Body of pancreas (tissue), 4 donors: ENCODE results near the gene ARMCX6. TPM values are rescaled to one million over a fixed set of nuclear protein-coding genes. Genes with fewer than 3 reads are reported as not detected.
"Not testable (repeated sequence)": the region's sequence is repeated elsewhere in the genome, so short reads cannot be mapped to it uniquely, and the experiment has no call there.

ENCODE experiments used
- ATAC-seq: fragments of 150-250 bp; one replicate; pipeline ENCODE4 v1.9.1; 2016
- DNase-seq, 4 donors: peaks; one replicate each; pipeline ENCODE4 v3.0.0-alpha.2; 2019
- H3K27ac ChIP-seq, 4 donors: fragments of 200-600 bp; sonication (generic); 1 replicate in 3 of 4; 2 replicates in 1 of 4; pipeline versions ENCODE4 v1.5.1 to v1.6.1; 2016 to 2019; ENCODE audit warnings: mild to moderate bottlenecking in 1 of 4, mixed read lengths in 1 of 4, moderate library complexity in 1 of 4
- H3K27me3 ChIP-seq, 2 donors: fragments of 200-600 bp; sonication (generic); one replicate each; pipeline ENCODE4 v1.6.0; 2016; ENCODE audit warnings: mild to moderate bottlenecking in 1 of 2
- H3K36me3 ChIP-seq, 2 donors: fragments of 200-600 bp; sonication (generic); replicated peaks in 1 of 2; 2 replicates each; pipeline ENCODE4 v1.5.1; 2016; ENCODE audit warnings: low read depth in 2 of 2; ENCODE audit not compliant: insufficient read depth in 1 of 2
- H3K4me1 ChIP-seq: fragments of 200-600 bp; sonication (generic); one replicate; pipeline ENCODE4 v1.6.0; 2016
- H3K4me3 ChIP-seq, 2 donors: fragments of 200-600 bp; sonication (generic); 1 replicate in 1 of 2; 2 replicates in 1 of 2; pipeline ENCODE4 v1.5.1; 2016 to 2019
- H3K9me3 ChIP-seq, 3 donors: fragments of 200-600 bp; sonication (generic); 1 replicate in 2 of 3; 2 replicates in 1 of 3; pipeline ENCODE4 v1.5.1; 2016
- POLR2A ChIP-seq, 3 donors: fragments of 450-650 bp; IDR thresholded peaks; one replicate each; pipeline ENCODE4 v1.6.1; 2016; ENCODE audit warnings: antibody characterized with exemption in 3 of 3, mild to moderate bottlenecking in 2 of 3
- WGBS, 2 donors: methylation state at CpG; one replicate each; pipeline ENCODE4 v1.1.5; 2017; 5-methylcytosine and 5-hydroxymethylcytosine counted together
- intact Hi-C: fragments of 100-400 bp; cut with DNase I; formaldehyde crosslinking; loops from one replicate; pipeline ENCODE4 v1.15.1; 2023
- small RNA-seq: library from RNA; depleted of rRNA; stranded (forward); fragments of <200 nt; gene quantifications from one replicate; pipeline ENCODE3, GENCODE V24; 2016
- total RNA-seq, 2 donors: library from RNA; depleted of rRNA; stranded (reverse); fragments of >200 nt; gene quantifications; one replicate each; pipeline ENCODE4 v1.1.0, GENCODE V29; 2016
- TF ChIP-seq, protein P1 (sequence below), 7 experiments: fragments of 450-650 bp in 4 of 7; fragments of 200-600 bp in 3 of 7; sonication (generic) in 3 of 7; IDR thresholded peaks; one replicate each; pipeline ENCODE4 v1.5.1; 2016 to 2019; ENCODE audit warnings: antibody characterized with exemption in 7 of 7

Gene ARMCX6
- total RNA-seq, 2 donors from 2014 or later = 13.5 to 18.5 TPM

DNA sequence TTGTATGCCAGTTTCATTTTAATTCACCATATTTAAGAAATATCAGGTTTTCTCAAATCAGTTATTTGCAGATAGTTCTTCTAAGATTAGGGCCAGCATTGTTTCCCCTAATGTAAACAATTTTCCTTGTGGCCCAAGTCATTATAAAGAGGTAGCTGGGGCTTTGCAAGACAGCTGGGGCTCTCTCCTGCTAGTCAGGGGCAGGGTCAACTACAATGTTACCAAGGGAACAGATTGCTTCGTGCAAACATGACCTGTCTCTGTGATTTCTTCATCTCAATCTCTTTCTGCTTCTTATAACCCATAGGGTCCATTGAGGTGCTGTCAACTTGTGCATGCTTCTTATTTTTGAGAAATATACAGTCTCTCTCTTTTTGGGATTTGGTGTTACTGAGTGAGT, 12.1 kb downstream of the ARMCX6 start:
- ATAC-seq (no peak), DNase-seq (no peak)
- H3K9me3 ChIP-seq = no peaks in the 10 kb centered on the region
- no peaks in the 10 kb centered on the region for H3K4me1 ChIP-seq
- no peaks in the 10 kb centered on the region for H3K36me3 ChIP-seq
- no peak overlapping the region for H3K4me3 ChIP-seq
- H3K27ac ChIP-seq = no peak overlapping the region
- 38 to 67% methylated on average over 1 of the region's 1 CpG for WGBS, 2 donors
- intact Hi-C loops = no loop called here
- TF ChIP-seq, protein P1, sequence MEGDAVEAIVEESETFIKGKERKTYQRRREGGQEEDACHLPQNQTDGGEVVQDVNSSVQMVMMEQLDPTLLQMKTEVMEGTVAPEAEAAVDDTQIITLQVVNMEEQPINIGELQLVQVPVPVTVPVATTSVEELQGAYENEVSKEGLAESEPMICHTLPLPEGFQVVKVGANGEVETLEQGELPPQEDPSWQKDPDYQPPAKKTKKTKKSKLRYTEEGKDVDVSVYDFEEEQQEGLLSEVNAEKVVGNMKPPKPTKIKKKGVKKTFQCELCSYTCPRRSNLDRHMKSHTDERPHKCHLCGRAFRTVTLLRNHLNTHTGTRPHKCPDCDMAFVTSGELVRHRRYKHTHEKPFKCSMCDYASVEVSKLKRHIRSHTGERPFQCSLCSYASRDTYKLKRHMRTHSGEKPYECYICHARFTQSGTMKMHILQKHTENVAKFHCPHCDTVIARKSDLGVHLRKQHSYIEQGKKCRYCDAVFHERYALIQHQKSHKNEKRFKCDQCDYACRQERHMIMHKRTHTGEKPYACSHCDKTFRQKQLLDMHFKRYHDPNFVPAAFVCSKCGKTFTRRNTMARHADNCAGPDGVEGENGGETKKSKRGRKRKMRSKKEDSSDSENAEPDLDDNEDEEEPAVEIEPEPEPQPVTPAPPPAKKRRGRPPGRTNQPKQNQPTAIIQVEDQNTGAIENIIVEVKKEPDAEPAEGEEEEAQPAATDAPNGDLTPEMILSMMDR (IDR thresholded peaks at IDR 0.05) = no peak
- TF ChIP-seq POLR2A (IDR thresholded peaks at IDR 0.05) = no peak
- H3K27me3 ChIP-seq = no peaks in the 10 kb centered on the region

DNA sequence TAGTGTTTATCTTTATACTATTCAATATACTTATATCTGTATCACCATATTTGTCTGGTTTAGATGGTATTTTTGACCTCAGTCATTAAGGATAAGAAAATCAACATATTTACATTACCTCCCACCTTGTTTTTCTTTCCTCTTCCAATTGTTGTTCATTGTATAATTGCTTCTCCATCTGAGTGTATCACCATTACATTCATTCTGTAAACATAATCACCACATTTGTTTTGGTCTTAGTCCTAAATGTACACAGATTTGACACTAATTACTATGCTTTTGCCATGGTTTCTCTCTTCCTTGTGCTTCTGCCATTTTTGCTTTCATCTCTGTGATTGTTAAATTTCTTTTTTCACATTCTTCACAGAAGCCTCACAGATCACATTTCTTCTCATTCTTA, 12.7 kb downstream of the ARMCX6 start:
- no peaks in the 10 kb centered on the region for H3K36me3 ChIP-seq
- no peak for TF ChIP-seq POLR2A (IDR thresholded peaks at IDR 0.05)
- TF ChIP-seq, protein P1 (IDR thresholded peaks at IDR 0.05) = no peak
- DNase-seq = no peak
- no peak overlapping the region for H3K27ac ChIP-seq
- no peak for ATAC-seq
- no peaks in the 10 kb centered on the region for H3K9me3 ChIP-seq
- no peak overlapping the region for H3K4me3 ChIP-seq
- no peaks in the 10 kb centered on the region for H3K4me1 ChIP-seq
- intact Hi-C loops = no loop called here
- no peaks in the 10 kb centered on the region for H3K27me3 ChIP-seq

DNA sequence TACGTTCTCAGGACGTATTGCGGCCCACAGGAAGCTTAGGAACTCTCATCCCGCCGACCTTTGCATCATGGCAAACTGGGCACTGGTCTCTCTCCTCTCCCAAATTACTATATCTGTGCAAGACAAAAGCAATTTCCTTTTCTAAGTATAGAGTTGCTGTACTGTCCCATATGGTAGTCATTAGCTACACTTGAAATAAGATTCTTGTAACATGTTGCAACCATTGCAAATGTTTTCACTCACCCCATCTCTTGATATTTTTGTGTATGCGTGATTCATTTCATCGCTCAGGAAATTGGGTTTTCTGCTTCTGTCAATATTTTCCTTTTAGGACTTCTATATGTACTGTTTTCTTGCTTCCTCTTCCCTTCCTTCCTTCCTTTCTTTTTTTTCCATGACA, 15.7 kb downstream of the ARMCX6 start:
- DNase-seq = no peak
- Histone ChIP-seq H3K4me3 (no peak overlapping the region), H3K9me3 (no peaks in the 10 kb centered on the region), H3K4me1 (no peaks in the 10 kb centered on the region), H3K27me3 (no peaks in the 10 kb centered on the region), H3K27ac (no peak overlapping the region), H3K36me3 (no peaks in the 10 kb centered on the region)
- WGBS, 2 donors = 80 to 90% methylated on average over 2 to 7 of the region's 7 CpGs
- no peak for ATAC-seq
- intact Hi-C loops = no loop called here
- TF ChIP-seq, protein P1 (IDR thresholded peaks at IDR 0.05) = no peak
- no peak for TF ChIP-seq POLR2A (IDR thresholded peaks at IDR 0.05)

- intact Hi-C loops, H3K4me3 ChIP-seq, H3K9me3 ChIP-seq, ATAC-seq, H3K27me3 ChIP-seq, H3K36me3 ChIP-seq, DNase-seq, H3K27ac ChIP-seq, H3K4me1 ChIP-seq: not testable (repeated sequence)
- no CpG with 5 or more reads among the region's 8 CpGs for WGBS, 2 donors
Measured at GRCh38 chrX:101599592-101599991, 18.2 kb downstream of the ARMCX6 start.

DNA sequence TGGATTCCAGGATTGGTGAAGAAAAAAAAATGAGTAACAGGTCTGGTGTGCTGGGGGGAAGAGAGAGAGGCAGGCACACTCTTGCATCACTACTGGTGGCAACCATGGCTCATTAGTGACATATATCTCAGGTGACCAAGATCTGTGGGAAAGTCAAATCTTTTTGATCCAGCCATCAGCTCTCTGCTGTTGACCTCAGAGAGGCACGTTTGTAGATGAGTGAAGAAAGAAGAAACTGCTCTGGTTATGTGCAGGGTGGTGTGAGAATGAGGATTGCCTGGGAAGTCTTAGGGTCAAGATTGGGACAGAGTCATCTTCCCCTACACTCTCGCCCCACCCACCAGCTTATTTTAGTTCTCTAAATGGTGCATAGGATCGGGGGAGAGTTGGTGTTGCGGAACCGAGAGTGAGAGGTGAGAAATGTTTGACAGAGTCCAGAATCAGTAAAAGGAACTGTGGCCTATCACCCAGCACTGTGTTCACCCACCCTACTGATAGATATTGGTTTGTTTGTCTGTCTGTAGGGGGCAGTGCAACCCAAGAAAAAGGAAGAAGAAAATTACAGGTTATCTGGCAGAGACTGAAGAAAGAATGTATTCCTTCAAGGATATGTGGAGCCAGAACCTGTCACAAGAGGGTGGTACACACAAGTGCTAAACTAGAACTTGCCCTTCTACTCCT, 21.9 kb downstream of the ARMCX6 start:
- TF ChIP-seq, protein P1 (IDR thresholded peaks at IDR 0.05) = peak; percentile 28 to 81 (median 70)
- TF ChIP-seq POLR2A (IDR thresholded peaks at IDR 0.05) = no peak
- Histone ChIP-seq H3K27ac (no peak overlapping the region), H3K4me1 (no peaks in the 10 kb centered on the region), H3K9me3 (no peaks in the 10 kb centered on the region), H3K4me3 (no peak overlapping the region), H3K36me3 (no peaks in the 10 kb centered on the region), H3K27me3 (no peaks in the 10 kb centered on the region)
- ATAC-seq (peak; percentile 78), DNase-seq (peak; percentile 21 to 45 (median 31))
- 0 to 8% methylated on average over 5 of the region's 5 CpGs for WGBS, 2 donors
- intact Hi-C loops = no loop called here

Small RNAs within 50 kb of the gene (small RNA-seq; reads per million reads assigned to genes)
- not detected for gene RNU6-30P

Other genes with a start within 250 kb of the ARMCX6 start
- 1 to 10 TPM; 2.6 to 4.0 TPM for gene BTK, start 231.8 kb downstream of the ARMCX6 start, total RNA-seq
- 100 to 1,000 TPM; 369 to 821 TPM for gene RPL36A, start 227.0 kb downstream of the ARMCX6 start, total RNA-seq
- 1 to 10 TPM; 6.2 to 7.6 TPM for gene GLA, start 210.1 kb downstream of the ARMCX6 start, total RNA-seq
- 10 to 100 TPM; 24.1 to 25.7 TPM for gene HNRNPH2, start 209.8 kb downstream of the ARMCX6 start, total RNA-seq
- 1 to 10 TPM; 6.5 to 6.6 TPM for gene ARMCX4, start 132.5 kb downstream of the ARMCX6 start, total RNA-seq
- gene ARMCX1, start 67.5 kb downstream of the ARMCX6 start, total RNA-seq = 10 to 100 TPM in 1 of 2 donors, 1 to 10 TPM in 1; 7.9 to 17.9 TPM
- gene ARMCX3, start 5.2 kb upstream of the ARMCX6 start, total RNA-seq = 10 to 100 TPM; 35.3 to 57.1 TPM
- 10 to 100 TPM; 14.2 to 18.4 TPM for gene ARMCX2, start 41.9 kb upstream of the ARMCX6 start, total RNA-seq